Sigmoid colon (tissue), 4 donors: ENCODE results near the gene PM20D1.

Source experiments
- POLR2AphosphoS5 ChIP-seq, 4 donors: sonication (generic); formaldehyde crosslinking; IDR thresholded peaks; one replicate each; pipeline ENCODE4 v1.6.1; 2017; ENCODE audit warnings: antibody characterized with exemption in 4 of 4
- TF ChIP-seq, protein P1 (sequence below), 4 experiments: fragments of 450-650 bp in 3 of 4; fragments of 200-600 bp in 1 of 4; IDR thresholded peaks; one replicate each; pipeline ENCODE4 v1.5.1; 2016 to 2019; ENCODE audit warnings: antibody characterized with exemption in 4 of 4, mild to moderate bottlenecking in 3 of 4, moderate library complexity in 2 of 4

DNA sequence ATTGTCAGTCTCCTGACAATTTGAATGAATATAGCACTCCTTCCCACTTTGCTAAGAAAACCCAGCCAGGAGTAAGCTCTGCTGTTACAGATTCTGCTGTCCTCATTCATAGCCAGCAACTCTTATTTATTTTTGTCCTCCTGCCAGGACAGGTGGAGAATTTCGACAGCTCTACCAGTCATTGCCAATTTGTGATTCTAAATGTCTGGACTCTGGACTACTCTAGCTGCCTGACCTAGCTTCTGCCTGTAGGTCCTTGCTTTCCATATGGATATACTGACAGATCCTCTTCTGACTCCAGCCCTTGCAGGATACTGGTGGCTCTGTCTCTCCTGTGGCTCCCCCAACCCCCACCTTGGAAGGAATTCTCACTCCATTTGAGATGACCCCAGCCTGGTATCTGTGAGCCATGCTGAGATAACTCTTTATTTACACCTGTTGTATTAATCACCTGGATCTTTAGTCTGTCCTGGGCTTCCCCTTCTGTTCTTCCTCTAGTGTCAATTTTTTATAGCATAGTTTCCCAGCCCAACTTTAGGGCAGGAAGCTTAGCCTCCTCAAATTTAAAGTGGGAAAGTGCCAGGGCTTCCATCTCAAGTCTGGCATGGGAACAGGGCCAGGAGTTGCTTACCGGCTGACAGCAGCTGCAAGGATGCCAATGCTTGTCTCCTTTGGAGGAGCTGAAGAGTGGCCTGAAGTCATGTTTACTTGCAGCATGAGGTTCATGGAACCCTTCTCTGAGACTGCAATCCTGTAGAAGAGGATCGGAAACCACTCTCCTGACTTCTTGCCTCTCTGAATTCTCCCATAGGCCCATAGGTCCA lies 6.7 kb downstream of the PM20D1 start:
- no peak for TF ChIP-seq POLR2AphosphoS5 (IDR thresholded peaks at IDR 0.05)
- TF ChIP-seq, protein P1, sequence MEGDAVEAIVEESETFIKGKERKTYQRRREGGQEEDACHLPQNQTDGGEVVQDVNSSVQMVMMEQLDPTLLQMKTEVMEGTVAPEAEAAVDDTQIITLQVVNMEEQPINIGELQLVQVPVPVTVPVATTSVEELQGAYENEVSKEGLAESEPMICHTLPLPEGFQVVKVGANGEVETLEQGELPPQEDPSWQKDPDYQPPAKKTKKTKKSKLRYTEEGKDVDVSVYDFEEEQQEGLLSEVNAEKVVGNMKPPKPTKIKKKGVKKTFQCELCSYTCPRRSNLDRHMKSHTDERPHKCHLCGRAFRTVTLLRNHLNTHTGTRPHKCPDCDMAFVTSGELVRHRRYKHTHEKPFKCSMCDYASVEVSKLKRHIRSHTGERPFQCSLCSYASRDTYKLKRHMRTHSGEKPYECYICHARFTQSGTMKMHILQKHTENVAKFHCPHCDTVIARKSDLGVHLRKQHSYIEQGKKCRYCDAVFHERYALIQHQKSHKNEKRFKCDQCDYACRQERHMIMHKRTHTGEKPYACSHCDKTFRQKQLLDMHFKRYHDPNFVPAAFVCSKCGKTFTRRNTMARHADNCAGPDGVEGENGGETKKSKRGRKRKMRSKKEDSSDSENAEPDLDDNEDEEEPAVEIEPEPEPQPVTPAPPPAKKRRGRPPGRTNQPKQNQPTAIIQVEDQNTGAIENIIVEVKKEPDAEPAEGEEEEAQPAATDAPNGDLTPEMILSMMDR (IDR thresholded peaks at IDR 0.05) = no peak
